ENCODE data around the gene PCDHGB5.
A peak's percentile ranks its signal among the peaks of the same experiment; 100 is the strongest.
"Not testable (repeated sequence)": the region's sequence is repeated elsewhere in the genome, so short reads cannot be mapped to it uniquely, and the experiment has no call there.

The PCDHGB5 gene

DNA sequence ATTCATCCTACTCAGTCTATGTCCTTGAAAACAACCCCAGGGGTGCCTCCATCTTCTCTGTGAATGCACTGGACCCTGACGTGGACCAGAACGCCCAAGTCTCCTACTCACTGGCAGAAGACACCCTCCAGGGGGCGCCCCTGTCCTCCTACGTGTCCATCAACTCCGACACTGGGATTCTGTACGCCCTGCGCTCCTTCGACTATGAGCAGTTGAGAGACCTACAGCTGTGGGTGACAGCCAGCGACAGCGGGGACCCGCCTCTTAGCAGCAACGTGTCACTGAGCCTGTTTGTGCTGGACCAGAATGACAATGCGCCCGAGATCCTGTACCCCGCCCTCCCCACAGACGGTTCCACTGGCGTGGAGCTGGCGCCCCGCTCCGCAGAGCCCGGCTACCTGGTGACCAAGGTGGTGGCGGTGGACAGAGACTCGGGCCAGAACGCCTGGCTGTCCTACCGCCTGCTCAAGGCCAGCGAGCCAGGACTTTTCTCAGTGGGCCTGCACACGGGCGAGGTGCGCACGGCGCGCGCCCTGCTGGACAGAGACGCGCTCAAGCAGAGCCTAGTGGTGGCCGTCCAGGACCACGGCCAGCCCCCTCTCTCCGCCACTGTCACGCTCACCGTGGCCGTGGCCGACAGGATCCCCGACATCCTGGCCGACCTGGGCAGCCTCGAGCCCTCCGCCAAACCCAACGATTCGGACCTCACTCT is 22.1 kb upstream of the PCDHGB5 start:
- not testable (repeated sequence) for H3K4me3 ChIP-seq (ENCODE audit: low read depth, low read length)

DNA sequence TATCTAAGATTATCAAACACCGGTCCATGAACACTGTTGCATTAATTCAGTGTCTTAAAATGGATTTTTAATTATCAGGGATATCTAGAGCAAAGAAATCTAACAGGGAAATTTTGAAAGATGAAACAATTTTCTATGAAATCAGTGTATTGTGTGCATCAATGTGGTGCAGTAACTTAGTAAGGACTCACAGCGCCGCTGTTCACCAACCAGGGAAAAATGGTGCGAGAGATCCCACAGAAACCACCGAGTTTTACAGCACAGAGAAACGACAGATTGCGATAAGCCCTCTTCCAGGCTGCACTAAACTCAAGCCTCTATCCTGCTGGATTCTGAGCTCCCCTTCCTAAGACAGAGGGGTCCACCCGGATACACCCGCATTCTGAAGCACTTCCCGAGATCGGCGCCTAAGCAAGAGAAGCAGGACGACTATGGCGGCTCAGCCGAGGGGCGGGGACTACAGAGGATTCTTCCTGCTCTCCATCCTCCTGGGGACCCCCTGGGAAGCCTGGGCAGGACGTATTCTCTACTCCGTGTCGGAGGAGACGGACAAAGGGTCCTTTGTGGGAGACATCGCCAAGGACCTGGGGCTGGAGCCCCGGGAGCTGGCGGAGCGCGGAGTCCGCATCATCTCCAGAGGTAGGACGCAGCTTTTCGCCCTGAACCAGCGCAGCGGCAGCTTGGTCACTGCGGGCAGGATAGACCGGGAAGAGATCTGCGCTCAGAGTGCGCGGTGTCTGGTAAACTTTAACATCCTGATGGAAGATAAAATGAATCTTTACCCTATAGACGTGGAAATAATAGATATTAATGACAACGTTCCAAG is 15.1 kb upstream of the PCDHGB5 start, which contains the start of gene PCDHGA7:
Gene PCDHGA7 (plus strand): TSS at position 274 of the 826 bp plus-strand sequence. CDS start 158 bp downstream, at position 432.
- no peak within 1 kb of the TSS for H3K4me3 ChIP-seq (ENCODE audit: low read depth, low read length)

DNA sequence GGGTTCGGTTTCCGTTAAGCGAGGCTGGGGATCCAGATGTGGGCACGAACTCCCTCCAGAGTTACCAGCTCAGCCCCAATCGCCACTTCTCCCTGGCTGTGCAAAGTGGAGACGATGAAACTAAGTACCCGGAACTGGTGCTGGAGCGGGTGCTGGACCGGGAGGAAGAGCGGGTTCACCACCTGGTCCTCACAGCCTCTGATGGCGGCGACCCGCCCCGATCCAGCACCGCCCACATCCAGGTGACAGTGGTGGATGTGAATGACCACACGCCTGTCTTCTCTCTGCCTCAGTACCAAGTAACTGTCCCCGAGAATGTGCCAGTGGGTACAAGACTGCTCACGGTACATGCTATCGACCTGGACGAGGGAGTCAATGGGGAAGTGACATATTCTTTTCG is 14.4 kb upstream of the PCDHGB5 start:
- H3K4me3 ChIP-seq (ENCODE audit: low read depth, low read length), result no peak overlapping the region

DNA sequence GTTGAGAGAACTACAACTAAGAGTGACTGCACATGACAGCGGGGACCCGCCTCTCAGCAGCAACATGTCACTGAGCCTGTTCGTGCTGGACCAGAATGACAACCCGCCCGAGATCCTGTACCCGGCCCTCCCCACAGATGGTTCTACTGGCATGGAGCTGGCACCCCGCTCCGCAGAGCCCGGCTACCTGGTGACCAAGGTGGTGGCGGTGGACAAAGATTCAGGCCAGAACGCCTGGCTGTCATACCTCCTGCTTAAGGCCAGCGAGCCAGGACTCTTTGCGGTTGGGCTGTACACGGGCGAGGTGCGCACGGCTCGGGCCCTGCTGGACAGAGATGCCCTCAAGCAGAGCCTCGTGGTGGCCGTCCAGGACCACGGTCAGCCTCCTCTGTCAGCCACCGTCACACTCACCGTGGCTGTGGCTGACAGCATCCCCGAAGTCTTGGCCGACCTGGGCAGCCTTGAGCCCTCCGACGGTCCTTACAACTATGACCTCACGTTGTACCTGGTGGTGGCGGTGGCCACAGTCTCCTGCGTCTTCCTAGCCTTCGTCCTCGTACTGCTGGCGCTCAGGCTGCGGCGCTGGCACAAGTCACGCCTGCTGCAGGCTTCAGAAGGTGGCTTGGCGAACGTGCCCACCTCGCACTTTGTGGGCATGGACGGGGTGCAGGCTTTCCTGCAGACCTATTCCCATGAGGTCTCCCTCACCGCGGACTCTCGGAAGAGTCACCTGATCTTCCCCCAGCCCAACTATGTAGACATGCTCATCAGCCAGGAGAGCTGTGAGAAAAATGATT is 13.1 kb upstream of the PCDHGB5 start:
- no peak overlapping the region for H3K4me3 ChIP-seq (ENCODE audit: low read depth, low read length)

DNA sequence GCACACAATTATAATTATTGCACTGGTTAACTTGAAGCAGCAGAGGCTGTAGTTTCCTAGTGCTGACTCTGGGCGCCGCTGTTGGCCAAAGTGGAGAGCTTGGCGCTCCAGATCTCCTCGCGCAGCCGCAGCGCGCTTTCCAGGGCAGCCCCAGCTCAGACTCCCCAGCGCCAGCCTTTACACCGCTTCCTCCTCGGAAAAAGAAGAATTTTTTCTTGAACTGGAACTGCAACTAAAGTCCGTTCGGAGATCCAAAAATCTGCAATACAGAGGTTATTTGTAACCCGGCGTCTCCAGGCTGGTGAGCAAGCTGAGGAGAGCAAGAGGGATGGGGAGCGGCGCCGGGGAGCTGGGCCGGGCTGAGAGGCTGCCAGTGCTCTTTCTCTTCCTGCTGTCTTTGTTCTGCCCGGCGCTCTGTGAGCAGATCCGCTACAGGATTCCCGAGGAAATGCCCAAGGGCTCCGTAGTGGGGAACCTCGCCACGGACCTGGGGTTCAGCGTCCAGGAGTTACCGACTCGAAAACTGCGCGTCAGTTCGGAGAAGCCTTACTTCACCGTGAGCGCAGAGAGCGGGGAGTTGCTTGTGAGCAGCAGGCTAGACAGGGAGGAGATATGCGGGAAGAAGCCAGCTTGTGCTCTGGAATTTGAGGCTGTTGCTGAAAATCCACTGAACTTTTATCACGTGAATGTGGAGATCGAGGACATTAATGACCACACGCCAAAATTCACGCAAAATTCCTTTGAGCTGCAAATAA is 10.0 kb upstream of the PCDHGB5 start, which contains the start of gene PCDHGB4:
Gene PCDHGB4 (plus strand): TSS at position 142 of the 755 bp plus-strand sequence. CDS start 187 bp downstream, at position 329.
- peak within 1 kb of the TSS; percentile 25 for H3K4me3 ChIP-seq (ENCODE audit: low read depth, low read length)

DNA sequence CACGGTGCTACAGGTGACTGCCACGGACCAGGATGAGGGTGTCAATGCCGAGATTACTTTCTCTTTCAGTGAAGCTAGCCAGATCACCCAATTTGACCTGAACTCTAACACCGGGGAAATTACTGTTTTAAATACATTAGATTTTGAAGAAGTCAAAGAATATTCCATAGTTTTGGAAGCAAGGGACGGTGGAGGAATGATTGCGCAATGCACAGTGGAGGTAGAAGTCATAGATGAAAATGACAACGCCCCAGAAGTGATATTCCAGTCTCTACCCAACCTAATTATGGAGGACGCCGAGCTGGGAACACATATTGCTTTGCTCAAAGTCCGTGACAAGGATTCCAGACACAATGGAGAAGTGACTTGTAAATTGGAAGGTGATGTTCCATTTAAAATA is 9.1 kb upstream of the PCDHGB5 start:
- no peak overlapping the region for H3K4me3 ChIP-seq (ENCODE audit: low read depth, low read length)

DNA sequence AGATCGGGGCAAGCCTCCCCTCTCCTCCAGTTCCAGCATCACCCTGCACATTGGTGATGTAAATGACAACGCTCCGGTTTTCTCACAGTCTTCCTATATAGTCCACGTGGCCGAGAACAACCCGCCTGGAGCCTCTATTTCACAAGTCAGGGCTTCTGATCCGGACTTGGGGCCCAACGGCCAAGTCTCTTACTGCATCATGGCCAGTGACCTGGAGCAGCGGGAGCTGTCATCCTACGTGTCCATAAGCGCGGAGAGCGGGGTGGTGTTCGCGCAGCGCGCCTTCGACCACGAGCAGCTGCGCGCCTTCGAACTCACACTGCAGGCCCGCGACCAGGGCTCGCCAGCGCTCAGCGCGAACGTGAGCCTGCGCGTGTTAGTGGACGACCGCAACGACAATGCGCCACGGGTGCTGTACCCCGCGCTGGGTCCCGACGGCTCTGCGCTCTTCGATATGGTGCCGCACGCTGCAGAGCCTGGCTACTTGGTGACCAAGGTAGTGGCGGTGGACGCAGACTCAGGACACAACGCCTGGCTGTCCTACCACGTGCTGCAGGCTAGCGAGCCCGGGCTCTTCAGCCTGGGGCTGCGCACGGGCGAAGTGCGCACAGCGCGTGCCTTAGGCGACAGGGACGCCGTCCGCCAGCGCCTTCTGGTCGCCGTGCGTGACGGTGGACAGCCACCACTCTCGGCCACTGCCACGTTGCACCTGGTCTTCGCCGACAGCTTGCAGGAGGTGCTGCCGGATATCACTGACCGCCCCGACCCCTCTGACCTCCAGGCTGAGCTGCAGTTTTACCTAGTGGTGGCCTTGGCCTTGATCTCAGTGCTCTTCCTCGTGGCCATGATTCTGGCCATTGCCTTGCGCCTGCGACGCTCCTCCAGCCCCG is 8.3 kb upstream of the PCDHGB5 start:
- H3K4me3 ChIP-seq (ENCODE audit: low read depth, low read length), result no peak overlapping the region

DNA sequence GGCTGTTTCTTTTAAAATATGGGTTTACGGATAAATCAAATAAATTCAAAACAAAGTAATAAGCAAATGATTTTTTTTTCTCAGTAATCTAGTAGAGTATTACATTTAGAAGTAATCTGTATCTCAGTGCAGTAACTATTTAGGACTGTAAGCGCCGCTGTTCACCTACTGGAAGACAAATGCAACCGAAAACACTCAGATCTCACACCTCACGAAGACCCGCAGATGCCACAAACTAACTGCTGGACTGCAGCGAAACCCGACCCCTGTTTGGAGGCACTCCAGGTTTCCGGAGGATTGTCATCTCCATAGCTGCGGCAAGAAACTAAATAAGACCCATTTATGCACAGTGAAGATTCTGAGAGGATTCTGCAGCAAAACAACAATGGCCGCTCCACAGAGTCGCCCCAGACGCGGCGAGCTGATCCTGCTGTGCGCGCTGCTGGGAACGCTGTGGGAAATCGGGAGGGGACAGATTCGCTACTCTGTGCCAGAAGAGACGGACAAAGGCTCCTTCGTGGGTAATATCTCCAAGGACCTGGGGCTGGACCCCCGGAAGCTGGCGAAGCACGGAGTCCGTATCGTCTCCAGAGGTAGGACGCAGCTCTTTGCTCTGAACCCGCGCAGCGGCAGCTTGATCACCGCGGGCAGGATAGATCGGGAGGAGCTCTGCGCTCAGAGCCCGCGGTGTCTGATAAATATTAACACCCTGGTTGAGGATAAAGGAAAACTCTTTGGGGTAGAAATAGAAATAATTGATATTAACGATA is 5.1 kb upstream of the PCDHGB5 start, which contains the start of gene PCDHGA8:
Gene PCDHGA8 (plus strand): TSS at position 205 of the 770 bp plus-strand sequence. CDS start 181 bp downstream, at position 386.
- no peak within 1 kb of the TSS for H3K4me3 ChIP-seq (ENCODE audit: low read depth, low read length)

DNA sequence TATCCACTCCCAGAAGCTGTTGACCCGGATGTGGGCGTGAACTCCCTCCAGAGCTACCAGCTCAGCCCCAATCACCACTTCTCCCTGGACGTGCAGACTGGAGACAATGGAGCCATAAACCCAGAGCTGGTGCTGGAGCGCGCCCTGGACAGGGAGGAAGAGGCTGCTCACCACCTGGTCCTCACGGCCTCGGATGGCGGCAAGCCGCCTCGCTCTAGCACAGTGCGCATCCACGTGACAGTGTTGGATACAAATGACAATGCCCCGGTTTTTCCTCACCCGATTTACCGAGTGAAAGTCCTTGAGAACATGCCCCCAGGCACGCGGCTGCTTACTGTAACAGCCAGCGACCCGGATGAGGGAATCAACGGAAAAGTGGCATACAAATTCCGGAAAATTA is 4.5 kb upstream of the PCDHGB5 start:
- no peak overlapping the region for H3K4me3 ChIP-seq (ENCODE audit: low read depth, low read length)

DNA sequence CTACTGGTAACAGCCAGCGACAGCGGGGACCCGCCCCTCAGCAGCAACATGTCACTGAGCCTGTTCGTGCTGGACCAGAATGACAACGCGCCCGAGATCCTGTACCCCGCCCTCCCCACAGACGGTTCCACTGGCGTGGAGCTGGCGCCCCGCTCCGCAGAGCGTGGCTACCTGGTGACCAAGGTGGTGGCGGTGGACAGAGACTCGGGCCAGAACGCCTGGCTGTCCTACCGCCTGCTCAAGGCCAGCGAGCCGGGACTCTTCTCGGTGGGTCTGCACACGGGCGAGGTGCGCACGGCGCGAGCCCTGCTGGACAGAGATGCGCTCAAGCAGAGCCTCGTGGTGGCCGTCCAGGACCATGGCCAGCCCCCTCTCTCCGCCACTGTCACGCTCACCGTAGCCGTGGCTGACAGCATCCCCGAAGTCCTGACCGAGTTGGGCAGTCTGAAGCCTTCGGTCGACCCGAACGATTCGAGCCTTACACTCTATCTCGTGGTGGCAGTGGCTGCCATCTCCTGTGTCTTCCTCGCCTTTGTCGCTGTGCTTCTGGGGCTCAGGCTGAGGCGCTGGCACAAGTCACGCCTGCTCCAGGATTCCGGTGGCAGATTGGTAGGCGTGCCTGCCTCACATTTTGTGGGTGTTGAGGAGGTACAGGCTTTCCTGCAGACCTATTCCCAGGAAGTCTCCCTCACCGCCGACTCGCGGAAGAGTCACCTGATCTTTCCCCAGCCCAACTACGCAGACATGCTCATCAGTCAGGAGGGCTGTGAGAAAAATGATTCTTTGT is 3.2 kb upstream of the PCDHGB5 start:
- not testable (repeated sequence) for H3K4me3 ChIP-seq (ENCODE audit: low read depth, low read length)

DNA sequence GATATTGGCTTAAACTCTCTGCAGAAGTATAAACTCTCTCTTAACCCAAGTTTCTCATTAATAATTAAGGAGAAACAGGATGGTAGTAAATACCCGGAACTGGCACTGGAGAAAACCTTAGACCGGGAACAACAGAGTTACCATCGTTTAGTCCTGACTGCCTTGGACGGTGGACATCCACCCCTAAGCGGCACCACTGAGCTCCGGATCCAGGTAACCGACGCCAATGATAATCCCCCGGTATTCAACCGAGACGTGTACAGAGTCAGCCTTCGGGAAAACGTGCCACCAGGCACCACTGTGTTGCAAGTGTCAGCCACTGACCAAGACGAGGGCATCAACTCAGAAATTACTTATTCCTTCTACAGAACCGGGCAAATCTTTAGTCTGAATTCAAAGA is 861 bp downstream of the PCDHGB5 start:
- no peak overlapping the region for H3K4me3 ChIP-seq (ENCODE audit: low read depth, low read length)

DNA sequence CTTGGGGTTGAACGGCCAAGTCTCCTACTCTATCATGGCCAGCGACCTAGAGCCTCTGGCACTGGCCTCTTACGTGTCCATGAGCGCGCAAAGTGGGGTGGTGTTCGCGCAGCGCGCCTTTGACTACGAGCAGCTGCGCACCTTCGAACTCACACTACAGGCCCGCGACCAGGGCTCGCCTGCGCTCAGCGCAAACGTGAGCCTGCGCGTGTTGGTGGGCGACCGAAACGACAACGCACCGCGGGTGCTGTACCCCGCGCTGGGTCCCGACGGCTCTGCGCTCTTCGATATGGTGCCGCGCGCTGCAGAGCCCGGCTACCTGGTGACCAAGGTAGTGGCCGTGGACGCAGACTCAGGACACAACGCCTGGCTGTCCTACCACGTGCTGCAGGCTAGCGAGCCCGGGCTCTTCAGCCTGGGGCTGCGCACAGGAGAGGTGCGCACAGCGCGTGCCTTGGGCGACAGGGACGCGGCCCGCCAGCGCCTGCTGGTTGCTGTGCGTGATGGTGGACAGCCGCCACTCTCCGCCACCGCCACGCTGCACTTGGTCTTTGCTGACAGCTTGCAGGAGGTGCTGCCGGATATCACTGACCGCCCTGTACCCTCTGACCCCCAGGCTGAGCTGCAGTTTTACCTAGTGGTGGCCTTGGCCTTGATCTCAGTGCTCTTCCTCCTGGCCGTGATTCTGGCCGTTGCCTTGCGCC is 2.0 kb downstream of the PCDHGB5 start:
- no peak overlapping the region for H3K4me3 ChIP-seq (ENCODE audit: low read depth, low read length)

DNA sequence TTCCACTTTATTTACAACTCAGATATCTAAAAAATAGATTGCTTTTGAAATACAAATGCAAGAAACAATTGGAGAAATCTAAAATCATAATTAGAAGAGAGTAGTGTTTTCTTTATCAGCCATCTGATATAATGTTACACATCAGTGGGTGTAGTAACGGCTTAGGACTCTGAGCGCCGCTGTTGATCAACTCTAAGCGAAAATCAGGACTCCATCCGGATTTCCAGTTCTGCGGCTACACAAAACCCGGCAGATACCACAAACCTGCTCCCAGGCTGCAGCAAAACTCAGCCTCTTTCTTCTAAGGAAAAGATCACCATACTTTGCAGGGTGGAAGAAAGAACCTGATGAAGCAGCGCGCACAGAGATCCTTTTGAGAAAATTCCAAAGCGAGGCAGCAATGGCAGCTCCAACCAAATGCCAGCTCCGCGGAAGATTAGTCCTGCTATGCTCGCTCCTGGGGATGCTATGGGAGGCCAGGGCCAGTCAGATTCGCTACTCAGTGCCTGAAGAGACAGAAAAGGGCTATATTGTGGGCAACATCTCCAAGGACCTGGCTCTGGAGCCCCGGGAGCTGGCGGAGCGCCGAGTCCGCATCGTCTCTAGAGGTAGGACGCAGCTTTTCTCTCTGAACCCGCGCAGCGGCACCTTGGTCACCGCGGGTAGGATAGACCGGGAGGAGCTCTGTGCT is 5.0 kb downstream of the PCDHGB5 start, which contains the start of gene PCDHGA9:
Gene PCDHGA9 (plus strand): TSS at position 226 of the 691 bp plus-strand sequence. CDS start 175 bp downstream, at position 401.
- H3K4me3 ChIP-seq (ENCODE audit: low read depth, low read length), result no peak within 1 kb of the TSS

DNA sequence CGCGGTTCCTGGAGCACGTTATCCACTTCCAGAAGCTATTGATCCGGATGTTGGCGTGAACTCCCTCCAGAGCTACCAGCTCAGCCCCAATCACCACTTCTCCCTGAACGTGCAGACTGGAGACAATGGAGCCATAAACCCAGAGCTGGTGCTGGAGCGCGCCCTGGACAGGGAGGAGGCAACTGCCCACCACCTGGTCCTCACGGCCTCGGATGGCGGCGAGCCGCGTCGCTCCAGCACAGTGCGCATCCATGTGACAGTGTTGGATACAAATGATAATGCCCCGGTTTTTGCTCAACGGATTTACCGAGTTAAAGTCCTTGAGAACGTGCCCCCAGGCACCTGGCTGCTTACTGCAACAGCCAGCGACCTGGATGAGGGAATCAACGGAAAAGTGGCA is 5.6 kb downstream of the PCDHGB5 start:
- H3K4me3 ChIP-seq (ENCODE audit: low read depth, low read length), result no peak overlapping the region

DNA sequence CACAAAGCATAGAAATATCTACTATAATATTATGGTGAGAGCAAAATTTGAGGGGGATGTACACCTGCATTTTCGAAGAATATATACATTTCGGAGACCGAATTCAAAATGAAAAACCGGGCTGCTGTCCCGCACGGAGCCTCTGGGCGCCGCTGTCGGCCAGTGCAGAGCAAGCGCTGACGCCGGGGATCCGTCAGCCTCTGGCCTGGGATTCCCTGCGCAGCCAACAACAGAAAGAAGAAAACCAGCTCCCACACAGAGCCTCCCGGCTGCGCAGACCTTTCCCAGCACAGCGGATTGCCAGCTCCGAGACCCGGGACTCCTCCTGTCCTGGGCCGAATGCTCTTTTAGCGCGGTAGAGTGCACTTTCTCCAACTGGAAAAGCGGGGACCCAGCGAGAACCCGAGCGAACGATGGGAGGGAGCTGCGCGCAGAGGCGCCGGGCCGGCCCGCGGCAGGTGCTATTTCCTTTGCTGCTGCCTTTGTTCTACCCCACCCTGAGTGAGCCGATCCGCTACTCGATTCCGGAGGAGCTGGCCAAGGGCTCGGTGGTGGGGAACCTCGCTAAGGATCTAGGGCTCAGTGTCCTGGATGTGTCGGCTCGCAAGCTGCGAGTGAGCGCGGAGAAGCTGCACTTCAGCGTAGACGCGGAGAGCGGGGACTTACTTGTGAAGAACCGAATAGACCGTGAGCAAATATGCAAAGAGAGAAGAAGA is 10.2 kb downstream of the PCDHGB5 start, which contains the start of gene PCDHGB6:
Gene PCDHGB6 (plus strand): TSS at position 232 of the 716 bp plus-strand sequence. CDS start 182 bp downstream, at position 414.
- H3K4me3 ChIP-seq (ENCODE audit: low read depth, low read length), result peak within 1 kb of the TSS; percentile 53
